ENCODE measurements around the gene CCDC40. TPM values are rescaled to one million over a fixed set of nuclear protein-coding genes. Genes with fewer than 3 reads are reported as not detected.

CCDC40 gene
- total RNA-seq, 2 experiments from 2014 or later, result 0.64 to 0.77 TPM

DNA sequence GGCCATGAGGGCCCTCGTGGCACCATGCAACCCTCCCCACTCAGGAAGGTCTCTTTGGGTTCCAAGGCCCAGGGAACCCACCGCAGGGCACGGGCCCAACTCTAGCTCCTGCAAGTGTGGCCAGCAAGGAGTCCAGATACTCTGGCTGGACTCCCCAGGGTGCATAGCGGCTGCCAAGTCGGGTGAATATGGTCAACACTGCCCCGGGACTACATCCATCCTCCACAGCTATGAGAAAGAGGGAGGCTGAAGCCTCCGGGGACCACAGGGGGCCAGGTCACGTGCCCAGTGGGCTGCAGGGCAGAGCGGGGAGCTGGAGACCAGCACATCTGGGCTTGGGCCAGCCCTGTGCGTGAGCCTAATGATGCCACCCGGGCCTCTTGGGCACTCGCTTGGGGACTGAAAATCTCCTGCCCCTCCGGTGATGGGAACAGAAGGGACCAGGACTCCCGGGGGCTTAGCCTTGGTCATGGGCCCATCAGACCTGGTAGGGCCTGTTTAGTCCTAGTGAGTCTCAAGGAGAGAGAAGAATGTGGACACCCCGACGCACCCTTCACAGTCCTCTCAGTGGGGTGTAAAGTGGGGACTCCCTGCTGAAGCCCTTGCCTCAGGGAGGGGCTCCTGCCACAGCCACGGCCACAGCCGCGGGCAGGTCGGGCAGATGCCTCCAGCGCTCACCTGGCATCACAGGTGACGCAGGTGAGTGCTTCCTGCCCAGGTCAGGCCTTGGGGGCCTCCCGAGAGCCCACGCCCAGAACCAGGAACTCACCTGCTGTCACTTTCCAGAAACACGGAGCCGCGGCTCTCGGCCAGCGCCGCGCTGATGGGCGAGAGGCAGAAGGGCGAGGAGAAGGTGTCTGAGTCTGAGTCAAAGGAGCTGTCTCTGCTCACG lies 26.8 kb upstream of the CCDC40 start:
- ChIA-PET POLR2A (no interaction called here), CTCF (interaction anchor here (1.4 kb wide), 1 partner anchor 25 kb away, joined by 7 read pairs; no protein-coding TSS in a partner anchor)
- H3K4me1 Mint-ChIP-seq (ENCODE audit: low read depth), result peaks cover 8% of the 10 kb centered on the region
- H3K4me3 ChIP-seq (ENCODE audit: low read length), result no peak overlapping the region
- H3K27me3 Mint-ChIP-seq, result no peaks in the 10 kb centered on the region
- no peak for ATAC-seq (ENCODE audit: poor library complexity)
- no peak overlapping the region for H3K4me3 Mint-ChIP-seq
- H3K36me3 ChIP-seq (ENCODE audit: insufficient read depth, low read length), result no peaks in the 10 kb centered on the region
- no peak overlapping the region for H3K27ac Mint-ChIP-seq
- no peak for DNase-seq
- H3K36me3 Mint-ChIP-seq (ENCODE audit: low read depth), result no peaks in the 10 kb centered on the region
- no peaks in the 10 kb centered on the region for H3K9me3 Mint-ChIP-seq
- intact Hi-C loops (cut with DNase I, micrococcal nuclease), result loop anchor here in 1 of 2 experiments (2.0 to 10.0 kb wide), 3 partner anchors 25 to 245 kb away; partner anchors contain the start of gene TBC1D16
- TF ChIP-seq CTCF (IDR thresholded peaks at IDR 0.05), result no peak
- H3K27ac ChIP-seq (ENCODE audit: low read depth in 1 of 2, low read length in 2 of 2), result no peak overlapping the region
- peaks cover 0 to 4% of the 10 kb centered on the region in 2 experiments for H3K9me3 ChIP-seq (ENCODE audit: control insufficient read depth in 1 of 2, insufficient read depth in 1 of 2, low read length in 2 of 2)
- H3K27me3 ChIP-seq (ENCODE audit: control insufficient read depth in 1 of 2, insufficient read depth in 2 of 2, low read length in 2 of 2), result no peaks in the 10 kb centered on the region
- peaks cover 17% of the 10 kb centered on the region for H3K4me1 ChIP-seq (ENCODE audit: insufficient read depth, low read length)

DNA sequence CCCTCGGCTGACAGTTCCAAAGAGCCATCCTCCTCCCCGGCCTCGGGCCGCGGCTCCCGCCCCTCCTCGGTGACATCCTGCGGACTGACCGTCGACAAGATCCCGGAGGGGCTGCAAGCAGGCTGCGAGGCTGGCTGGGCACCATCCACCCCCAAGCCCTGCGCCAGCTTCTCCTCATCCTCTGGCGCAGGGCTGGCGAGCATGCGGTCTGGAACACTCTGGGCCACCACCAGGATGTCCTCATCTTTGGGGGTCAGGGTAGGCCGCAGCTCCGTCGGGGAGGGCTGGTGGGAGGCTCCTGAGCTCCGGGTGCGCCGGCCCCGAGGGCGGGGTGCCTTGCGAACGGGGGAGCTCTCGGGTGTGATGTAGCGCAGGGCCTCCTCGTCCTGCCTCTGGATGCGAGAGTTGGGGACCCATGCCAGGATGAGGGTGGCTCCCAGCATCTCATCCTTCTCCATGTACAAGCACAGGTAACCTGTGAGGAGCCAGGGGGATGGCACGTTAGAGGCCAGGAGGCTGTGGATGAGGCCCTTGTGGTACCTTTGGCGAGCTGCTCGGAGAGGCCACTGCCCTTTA lies 26.1 kb upstream of the CCDC40 start:
- Histone ChIP-seq H3K27me3 (ENCODE audit: control insufficient read depth in 1 of 2, insufficient read depth in 2 of 2, low read length in 2 of 2) (no peaks in the 10 kb centered on the region), H3K4me1 (ENCODE audit: insufficient read depth, low read length) (peaks cover 16% of the 10 kb centered on the region), H3K36me3 (ENCODE audit: insufficient read depth, low read length) (no peaks in the 10 kb centered on the region), H3K4me3 (ENCODE audit: low read length) (no peak overlapping the region), H3K9me3 (ENCODE audit: control insufficient read depth in 1 of 2, insufficient read depth in 1 of 2, low read length in 2 of 2) (peaks cover 0 to 4% of the 10 kb centered on the region in 2 experiments), H3K27ac (ENCODE audit: low read depth in 1 of 2, low read length in 2 of 2) (no peak overlapping the region)
- intact Hi-C loops (cut with DNase I, micrococcal nuclease), result no loop called here
- Mint-ChIP-seq H3K4me3 (no peak overlapping the region), H3K9me3 (no peaks in the 10 kb centered on the region), H3K4me1 (ENCODE audit: low read depth) (peaks cover 8% of the 10 kb centered on the region), H3K36me3 (ENCODE audit: low read depth) (no peaks in the 10 kb centered on the region), H3K27ac (no peak overlapping the region), H3K27me3 (no peaks in the 10 kb centered on the region)
- ChIA-PET CTCF (no interaction called here), POLR2A (no interaction called here)
- ATAC-seq (ENCODE audit: poor library complexity) (no peak), DNase-seq (no peak)
- TF ChIP-seq CTCF (IDR thresholded peaks at IDR 0.05), result no peak

GRCh38 chr17:80011989-80012555 lies 24.4 kb upstream of the CCDC40 start:
- POLR2A ChIA-PET, result no interaction called here
- intact Hi-C loops (cut with DNase I, micrococcal nuclease), result no loop called here
- ATAC-seq (ENCODE audit: poor library complexity) (no peak), DNase-seq (no peak)
- H3K27ac ChIP-seq (ENCODE audit: low read depth in 1 of 2, low read length in 2 of 2), result no peak overlapping the region
- no peaks in the 10 kb centered on the region for H3K36me3 ChIP-seq (ENCODE audit: insufficient read depth, low read length)
- no peaks in the 10 kb centered on the region for H3K27me3 ChIP-seq (ENCODE audit: control insufficient read depth in 1 of 2, insufficient read depth in 2 of 2, low read length in 2 of 2)
- no peak overlapping the region for H3K4me3 Mint-ChIP-seq
- H3K4me1 ChIP-seq (ENCODE audit: insufficient read depth, low read length), result peaks cover 6% of the 10 kb centered on the region
- H3K4me3 ChIP-seq (ENCODE audit: low read length), result no peak overlapping the region
- TF ChIP-seq CTCF (IDR thresholded peaks at IDR 0.05), result no peak
- no peaks in the 10 kb centered on the region for H3K27me3 Mint-ChIP-seq
- no peaks in the 10 kb centered on the region for H3K36me3 Mint-ChIP-seq (ENCODE audit: low read depth)
- CTCF ChIA-PET, result no interaction called here
- no peaks in the 10 kb centered on the region for H3K4me1 Mint-ChIP-seq (ENCODE audit: low read depth)
- peaks cover 0 to 4% of the 10 kb centered on the region in 2 experiments for H3K9me3 ChIP-seq (ENCODE audit: control insufficient read depth in 1 of 2, insufficient read depth in 1 of 2, low read length in 2 of 2)
- no peak overlapping the region for H3K27ac Mint-ChIP-seq
- H3K9me3 Mint-ChIP-seq, result no peaks in the 10 kb centered on the region

Measured in CD4-positive, alpha-beta T cell (primary cell).